HepG2 (cell line): Measurements from ENCODE around the gene CAPZA2. TPM values are rescaled to one million over a fixed set of nuclear protein-coding genes. Genes with fewer than 3 reads are reported as not detected.

Source experiments
- ATAC-seq: fragments of 200-7000 bp; cut with Tn5 transposase; 3 replicates; pipeline ENCODE4 v1.9.1; 2020; ENCODE audit warnings: mild to moderate bottlenecking, moderate library complexity
- BruUV-seq: library from RNA; stranded (reverse); fragments of 400-500 nt; replicated peaks from 2 replicates; lab custom pipeline; 2021; lab: Mats Ljungman, UMichigan
- CTCF ChIA-PET: fragments of 300-600 bp; formaldehyde crosslinking; extraction: SDS; loops from one replicate; lab custom pipeline; 2021; ENCODE audit warnings: low total read pairs, inconsistent platforms, low intra/inter-chr PET ratio; lab: Yijun Ruan, JAX
- POLR2A ChIA-PET: fragments of 350-600 bp; sonication (Branson Sonifier 250); formaldehyde crosslinking; loops from one replicate; lab custom pipeline; 2020; ENCODE audit warnings: antibody characterized with exemption, inconsistent platforms; lab: Yijun Ruan, JAX
- DNase-seq: peaks from one replicate; pipeline ENCODE4 v3.0.0-alpha.2; 2015; ENCODE audit warnings: low spot score
- FAIRE-seq: peaks from 3 replicates; lab custom pipeline; 2011; peaks lifted over from hg19 to GRCh38; lab: Jason Lieb, UNC
- H2AFZ ChIP-seq: one replicate; pipeline ENCODE4 v1.6.1; 2011; ENCODE audit warnings: low read length, inconsistent platforms
- H3K27ac ChIP-seq: fragments of 300-600 bp; 3 replicates; pipeline ENCODE4 v1.8.0; 2011; ENCODE audit warnings: mixed run types, mild to moderate bottlenecking, mixed read lengths, low read length, inconsistent platforms; ENCODE audit not compliant: insufficient read depth; ENCODE audit errors: extremely low read length
- H3K27me3 ChIP-seq, 2 experiments: fragments of 200-600 bp in 1 of 2; 2 replicates in 1 of 2; 3 replicates in 1 of 2; pipeline versions ENCODE4 v1.6.0 to v1.8.0; 2011; ENCODE audit warnings: low read length in 2 of 2, mild to moderate bottlenecking in 2 of 2, moderate library complexity in 2 of 2, inconsistent platforms in 1 of 2; ENCODE audit not compliant: insufficient read depth in 2 of 2, control insufficient read depth in 1 of 2
- H3K36me3 ChIP-seq, 2 experiments: fragments of 200-600 bp in 1 of 2; replicated peaks in 1 of 2; 2 replicates in 1 of 2; 3 replicates in 1 of 2; pipeline versions ENCODE4 v1.5.1 to v1.8.0; 2011; ENCODE audit warnings: low read length in 2 of 2, inconsistent platforms in 1 of 2; ENCODE audit not compliant: insufficient read depth in 2 of 2, control insufficient read depth in 1 of 2
- H3K4me1 ChIP-seq: 2 replicates; pipeline ENCODE4 v1.5.1; 2012; ENCODE audit warnings: low read length, inconsistent platforms; ENCODE audit not compliant: insufficient read depth
- H3K4me2 ChIP-seq: 2 replicates; pipeline ENCODE4 v1.6.0; 2011; ENCODE audit warnings: low read depth, low read length, inconsistent platforms
- H3K4me3 ChIP-seq, 3 experiments: fragments of 200-600 bp in 1 of 3; sonication (generic), shearing (Covaris generic) in 1 of 3; replicated peaks in 1 of 3; 2 replicates each; pipeline ENCODE4 v1.5.1; 2011 to 2016; ENCODE audit warnings: low read length in 3 of 3, inconsistent platforms in 2 of 3, low read depth in 2 of 3, mild to moderate bottlenecking in 2 of 3, control low read depth in 1 of 3, mixed read lengths in 1 of 3; ENCODE audit not compliant: insufficient read depth in 1 of 3
- H3K79me2 ChIP-seq: one replicate; pipeline ENCODE4 v1.6.1; 2011; ENCODE audit warnings: low read length, inconsistent platforms; ENCODE audit not compliant: insufficient read depth
- H3K9ac ChIP-seq: 2 replicates; pipeline ENCODE4 v1.6.0; 2011; ENCODE audit warnings: mild to moderate bottlenecking, low read depth, low read length, inconsistent platforms; ENCODE audit not compliant: insufficient read depth
- H3K9me3 ChIP-seq: 2 replicates; pipeline ENCODE4 v1.5.1; 2012; ENCODE audit warnings: mild to moderate bottlenecking, low read length
- H4K20me1 ChIP-seq: 2 replicates; pipeline ENCODE4 v1.6.0; 2011; ENCODE audit warnings: inconsistent platforms, mild to moderate bottlenecking, low read length, moderate library complexity; ENCODE audit not compliant: insufficient read depth
- ELF1 ChIP-seq: sonication (generic); formaldehyde crosslinking; IDR thresholded peaks from 2 replicates; pipeline ENCODE4 v1.4.0; 2020; ENCODE audit warnings: missing genetic modification reagents
- GPN1 ChIP-seq: sonication (generic); formaldehyde crosslinking; IDR thresholded peaks from 2 replicates; pipeline ENCODE4 v1.5.1; 2020; ENCODE audit warnings: missing genetic modification reagents, borderline replicate concordance
- HOXA7 ChIP-seq: sonication (generic); formaldehyde crosslinking; IDR thresholded peaks from 2 replicates; pipeline ENCODE4 v1.8.1; 2022; ENCODE audit warnings: mild to moderate bottlenecking, missing genetic modification reagents, moderate library complexity
- MXD4 ChIP-seq: IDR thresholded peaks from 2 replicates; pipeline ENCODE4 v1.6.1; 2016; ENCODE audit warnings: mild to moderate bottlenecking, missing biosample characterization, missing genetic modification reagents
- SIX1 ChIP-seq: sonication (generic); formaldehyde crosslinking; IDR thresholded peaks from 2 replicates; pipeline ENCODE4 v1.4.0; 2020; ENCODE audit warnings: missing genetic modification reagents, borderline replicate concordance
- SMC3 ChIP-seq: IDR thresholded peaks from 2 replicates; pipeline ENCODE4 v1.6.1; 2011; ENCODE audit warnings: low read length, improper control_type of control experiment
- TGIF2 ChIP-seq: IDR thresholded peaks from 2 replicates; pipeline ENCODE4 v1.6.1; 2016; ENCODE audit warnings: control low read depth, missing compliant biosample characterization
- ZNF10 ChIP-seq: sonication (generic); formaldehyde crosslinking; IDR thresholded peaks from 2 replicates; pipeline ENCODE4 v1.4.0; 2020; ENCODE audit warnings: mild to moderate bottlenecking, low read depth, missing genetic modification reagents, borderline replicate concordance
- ZNF317 ChIP-seq: sonication (generic); formaldehyde crosslinking; IDR thresholded peaks from 2 replicates; pipeline ENCODE4 v1.5.0; 2020; ENCODE audit warnings: mild to moderate bottlenecking, missing genetic modification reagents
- ZNF607 ChIP-seq: sonication (generic); formaldehyde crosslinking; IDR thresholded peaks from 2 replicates; pipeline ENCODE4 v1.5.1; 2020; ENCODE audit warnings: missing genetic modification reagents, mild to moderate bottlenecking, borderline replicate concordance
- ZNF652 ChIP-seq: IDR thresholded peaks from 2 replicates; pipeline ENCODE4 v1.6.1; 2016; ENCODE audit warnings: low read depth, borderline replicate concordance
- ZNF746 ChIP-seq: sonication (generic); formaldehyde crosslinking; IDR thresholded peaks from 2 replicates; pipeline ENCODE4 v1.8.0; 2022; ENCODE audit warnings: mild to moderate bottlenecking, missing genetic modification reagents
- WGBS: methylation state at CpG from one replicate; pipeline ENCODE4 v1.1.6; 2017; ENCODE audit warnings: low lambda C conversion rate; 5-methylcytosine and 5-hydroxymethylcytosine counted together
- in situ Hi-C: cut with HindIII; loops from 2 replicates; pipeline ENCODE4 v1.10.0; 2017; ENCODE audit warnings: low pct_unique_long_range_greater_than_20kb; ENCODE audit not compliant: extremely low pct_ligation_motif_present
- intact Hi-C: fragments of 100-400 bp; cut with micrococcal nuclease; formaldehyde crosslinking; loops from one replicate; pipeline ENCODE4 v1.10.0; 2022; ENCODE audit not compliant: unreplicated experiment
- polyA plus RNA-seq, 8 experiments: library from polyadenylated mRNA; depleted of rRNA in 3 of 8; stranded (reverse) in 7 of 8; unstranded in 1 of 8; fragments of >200 nt; fragmentation: Illumina TruSeq in 4 of 8; extraction: Trizol in 4 of 8; gene quantifications; 2 replicates each; pipeline versions ENCODE4 v1.2.1 to v1.2.3, GENCODE V29; 2011 to 2016; ENCODE audit warnings: low read depth in 4 of 8, missing spikeins in 1 of 8, mixed read lengths in 1 of 8; ENCODE audit not compliant: insufficient read depth in 1 of 8
- total RNA-seq, 5 experiments: library from RNA; depleted of rRNA; stranded (reverse); fragments of >200 nt; fragmentation: Illumina TruSeq; extraction: Trizol; gene quantifications; 2 replicates each; pipeline ENCODE4 v1.2.3, GENCODE V29; 2016; ENCODE audit warnings: low read depth in 1 of 5
- TF ChIP-seq, protein P1 (sequence below): fragments of 450-650 bp; IDR thresholded peaks from 2 replicates; pipeline ENCODE4 v1.6.1; 2016
- TF ChIP-seq, protein P2 (sequence below): sonication (generic); formaldehyde crosslinking; IDR thresholded peaks from 2 replicates; pipeline ENCODE4 v1.8.1; 2023; ENCODE audit warnings: mild to moderate bottlenecking, missing genetic modification reagents

Gene CAPZA2
- total and polyA plus RNA-seq, 2 of the 13 experiments (the other 11 are each of a cell fraction or from before 2014, with no cell fraction given), result 38.4 to 199 TPM

DNA sequence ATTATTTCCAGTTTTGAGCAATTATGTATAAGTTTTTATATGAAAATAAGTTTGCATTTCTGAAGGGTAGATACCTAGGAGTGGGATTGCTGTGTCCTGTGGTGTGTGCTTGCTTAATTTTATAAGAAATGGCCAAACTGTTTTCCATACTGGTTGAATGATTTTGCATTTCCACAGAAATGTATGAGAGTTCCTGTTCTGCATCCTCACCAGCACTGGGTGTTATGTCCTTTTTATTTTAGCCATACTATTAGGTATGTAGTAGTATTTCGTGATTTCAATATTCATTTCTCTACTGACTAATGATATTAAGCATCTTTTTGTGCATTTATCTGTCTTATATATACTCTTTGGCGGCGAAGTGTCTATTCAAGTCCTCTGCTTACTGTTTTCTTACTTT is 22.3 kb downstream of the CAPZA2 start:
- FAIRE-seq (no peak), ATAC-seq (no peak), DNase-seq (no peak)
- Histone ChIP-seq H3K4me1 (peaks cover 33% of the 10 kb centered on the region), H3K4me2 (no peak overlapping the region), H3K27ac (no peak overlapping the region), H3K36me3 (peaks cover 2 to 19% of the 10 kb centered on the region in 2 experiments; a peak in 4 of 5 replicates), H3K79me2 (peaks cover 85% of the 10 kb centered on the region), H3K4me3 (no peak overlapping the region), H3K9ac (no peak overlapping the region), H3K9me3 (no peaks in the 10 kb centered on the region), H3K27me3 (no peaks in the 10 kb centered on the region), H4K20me1 (peaks cover 46% of the 10 kb centered on the region), H2AFZ (no peak overlapping the region)
- BruUV-seq, result no TSS peak
- intact Hi-C loops, result no loop called here
- whole genome bisulfite sequencing, result 98% methylated on average over 3 of the region's 3 CpGs
- in situ Hi-C loops, result no loop called here
- ChIA-PET CTCF (no interaction called here), POLR2A (no interaction called here)
- TF ChIP-seq, protein P1, sequence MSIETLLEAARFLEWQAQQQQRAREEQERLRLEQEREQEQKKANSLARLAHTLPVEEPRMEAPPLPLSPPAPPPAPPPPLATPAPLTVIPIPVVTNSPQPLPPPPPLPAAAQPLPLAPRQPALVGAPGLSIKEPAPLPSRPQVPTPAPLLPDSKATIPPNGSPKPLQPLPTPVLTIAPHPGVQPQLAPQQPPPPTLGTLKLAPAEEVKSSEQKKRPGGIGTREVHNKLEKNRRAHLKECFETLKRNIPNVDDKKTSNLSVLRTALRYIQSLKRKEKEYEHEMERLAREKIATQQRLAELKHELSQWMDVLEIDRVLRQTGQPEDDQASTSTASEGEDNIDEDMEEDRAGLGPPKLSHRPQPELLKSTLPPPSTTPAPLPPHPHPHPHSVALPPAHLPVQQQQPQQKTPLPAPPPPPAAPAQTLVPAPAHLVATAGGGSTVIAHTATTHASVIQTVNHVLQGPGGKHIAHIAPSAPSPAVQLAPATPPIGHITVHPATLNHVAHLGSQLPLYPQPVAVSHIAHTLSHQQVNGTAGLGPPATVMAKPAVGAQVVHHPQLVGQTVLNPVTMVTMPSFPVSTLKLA, result no peak
- no peak for TF ChIP-seq TGIF2 (CRISPR knock-in tag)

DNA sequence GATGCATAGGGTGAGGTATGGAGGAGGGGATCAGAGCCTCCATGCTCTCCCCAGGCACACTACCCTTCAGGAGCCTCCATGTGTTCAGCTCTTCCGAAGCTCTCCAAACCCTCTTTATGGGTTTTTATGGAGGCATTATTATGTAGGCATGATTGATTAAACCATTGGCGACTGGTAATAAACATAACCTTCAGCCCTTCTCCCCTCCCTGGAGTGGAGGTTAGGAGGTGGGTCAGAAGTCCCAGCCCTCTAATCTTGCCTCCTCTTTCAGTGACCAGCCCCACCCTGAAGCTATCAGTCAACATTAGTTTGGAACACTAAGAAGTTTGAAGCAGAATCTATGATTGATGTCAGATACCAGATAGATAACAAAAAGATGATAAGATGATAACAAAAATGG is 23.3 kb downstream of the CAPZA2 start:
- in situ Hi-C loops (no loop called here), intact Hi-C loops (no loop called here)
- H3K4me2 ChIP-seq, result no peak overlapping the region
- no peaks in the 10 kb centered on the region for H3K9me3 ChIP-seq
- CTCF ChIA-PET, result no interaction called here
- POLR2A ChIA-PET, result no interaction called here
- 89% methylated on average over 2 of the region's 2 CpGs for WGBS
- no peak overlapping the region for H2AFZ ChIP-seq
- no peak overlapping the region for H3K27ac ChIP-seq
- FAIRE-seq, result no peak
- BruUV-seq, result no TSS peak
- TF ChIP-seq ZNF607 (no peak), ELF1 (CRISPR knock-in tag) (no peak), SIX1 (CRISPR knock-in tag) (no peak), SMC3 (no peak), GPN1 (no peak), MXD4 (CRISPR knock-in tag) (no peak), ZNF317 (CRISPR knock-in tag) (no peak), ZNF10 (no peak), HOXA7 (no peak), ZNF652 (CRISPR knock-in tag) (no peak), ZNF746 (CRISPR knock-in tag) (no peak)
- TF ChIP-seq, protein P2, sequence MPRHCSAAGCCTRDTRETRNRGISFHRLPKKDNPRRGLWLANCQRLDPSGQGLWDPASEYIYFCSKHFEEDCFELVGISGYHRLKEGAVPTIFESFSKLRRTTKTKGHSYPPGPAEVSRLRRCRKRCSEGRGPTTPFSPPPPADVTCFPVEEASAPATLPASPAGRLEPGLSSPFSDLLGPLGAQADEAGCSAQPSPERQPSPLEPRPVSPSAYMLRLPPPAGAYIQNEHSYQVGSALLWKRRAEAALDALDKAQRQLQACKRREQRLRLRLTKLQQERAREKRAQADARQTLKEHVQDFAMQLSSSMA (CRISPR knock-in tag), result no peak
- H3K36me3 ChIP-seq, result peaks cover 2 to 20% of the 10 kb centered on the region in 2 experiments; a peak in 4 of 5 replicates
- H3K79me2 ChIP-seq, result peaks cover 84% of the 10 kb centered on the region
- no peak overlapping the region for H3K9ac ChIP-seq
- no peak; the same call in 2 of the 3 replicates for ATAC-seq
- H3K4me1 ChIP-seq, result peaks cover 32% of the 10 kb centered on the region
- DNase-seq, result no peak
- peaks cover 44% of the 10 kb centered on the region for H4K20me1 ChIP-seq
- no peaks in the 10 kb centered on the region for H3K27me3 ChIP-seq
- H3K4me3 ChIP-seq, result no peak overlapping the region
